ENCODE results near the gene NTHL1.

GRCh38 chr16:2009164-2009711, 38.4 kb downstream of the NTHL1 start:
- TF ChIP-seq TAF1 (IDR thresholded peaks at IDR 0.05; ENCODE audit: low read depth, low read length) (no peak; the same call in 1 of the 2 replicates), USF2 (IDR thresholded peaks at IDR 0.05; ENCODE audit: low read length) (no peak), POLR2A (IDR thresholded peaks at IDR 0.05; ENCODE audit: control extremely low read depth in 1 of 2, low read depth in 2 of 2, low read length in 2 of 2) (no peak), EZH2 (IDR thresholded peaks at IDR 0.05; ENCODE audit: low read depth, low read length, severe bottlenecking) (no peak), CREB1 (IDR thresholded peaks at IDR 0.05) (no peak), CTCF (IDR thresholded peaks at IDR 0.05; ENCODE audit: control extremely low read depth in 1 of 3, insufficient read depth in 1 of 3, low read depth in 1 of 3, low read length in 3 of 3) (no peak), SAP30 (IDR thresholded peaks at IDR 0.05; ENCODE audit: insufficient read depth, insufficient replicate concordance, low read length) (no peak), RFX5 (IDR thresholded peaks at IDR 0.05; ENCODE audit: borderline replicate concordance, low read depth, low read length) (no peak)

All from H1 (cell line).